Choroid plexus epithelial cell (primary cell): ENCODE data around the gene RAB10.

Experiments used
- DNase-seq: peaks from one replicate; pipeline ENCODE4 v3.0.0-alpha.2; 2010; ENCODE audit warnings: low read depth
- H3K4me3 ChIP-seq: 2 replicates; pipeline ENCODE4 v1.5.1; 2011; ENCODE audit warnings: low read depth, mild to moderate bottlenecking, control low read depth, low read length, moderate library complexity
- TF ChIP-seq, protein P1 (sequence below): conservative IDR thresholded peaks from 2 replicates; pipeline ENCODE4 v1.5.1; 2011; ENCODE audit warnings: low read depth, mild to moderate bottlenecking, control low read depth, inconsistent platforms, low read length, moderate library complexity

Gene RAB10

DNA sequence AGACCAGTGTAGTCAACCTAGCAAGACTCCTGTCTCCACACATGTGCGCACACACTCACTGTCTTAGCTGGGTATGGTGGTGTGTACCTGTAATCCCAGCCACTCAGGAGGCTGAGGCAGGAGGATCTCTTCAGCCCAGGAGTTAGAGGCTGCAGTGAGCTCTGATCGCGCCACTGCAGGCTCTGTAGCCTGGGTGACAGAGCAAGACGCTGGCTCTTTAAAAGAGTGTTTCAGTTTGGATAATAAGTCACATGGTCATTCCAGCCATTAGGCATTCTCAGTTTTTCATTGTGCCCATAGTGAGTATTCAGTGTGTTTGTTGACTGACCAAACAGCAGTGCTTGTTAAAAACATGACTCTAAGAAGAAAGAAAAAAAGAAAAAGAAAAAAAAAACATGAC, 31.0 kb downstream of the RAB10 start:
- no peak for DNase-seq
- TF ChIP-seq, protein P1, sequence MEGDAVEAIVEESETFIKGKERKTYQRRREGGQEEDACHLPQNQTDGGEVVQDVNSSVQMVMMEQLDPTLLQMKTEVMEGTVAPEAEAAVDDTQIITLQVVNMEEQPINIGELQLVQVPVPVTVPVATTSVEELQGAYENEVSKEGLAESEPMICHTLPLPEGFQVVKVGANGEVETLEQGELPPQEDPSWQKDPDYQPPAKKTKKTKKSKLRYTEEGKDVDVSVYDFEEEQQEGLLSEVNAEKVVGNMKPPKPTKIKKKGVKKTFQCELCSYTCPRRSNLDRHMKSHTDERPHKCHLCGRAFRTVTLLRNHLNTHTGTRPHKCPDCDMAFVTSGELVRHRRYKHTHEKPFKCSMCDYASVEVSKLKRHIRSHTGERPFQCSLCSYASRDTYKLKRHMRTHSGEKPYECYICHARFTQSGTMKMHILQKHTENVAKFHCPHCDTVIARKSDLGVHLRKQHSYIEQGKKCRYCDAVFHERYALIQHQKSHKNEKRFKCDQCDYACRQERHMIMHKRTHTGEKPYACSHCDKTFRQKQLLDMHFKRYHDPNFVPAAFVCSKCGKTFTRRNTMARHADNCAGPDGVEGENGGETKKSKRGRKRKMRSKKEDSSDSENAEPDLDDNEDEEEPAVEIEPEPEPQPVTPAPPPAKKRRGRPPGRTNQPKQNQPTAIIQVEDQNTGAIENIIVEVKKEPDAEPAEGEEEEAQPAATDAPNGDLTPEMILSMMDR: no peak
- no peak overlapping the region for H3K4me3 ChIP-seq

DNA sequence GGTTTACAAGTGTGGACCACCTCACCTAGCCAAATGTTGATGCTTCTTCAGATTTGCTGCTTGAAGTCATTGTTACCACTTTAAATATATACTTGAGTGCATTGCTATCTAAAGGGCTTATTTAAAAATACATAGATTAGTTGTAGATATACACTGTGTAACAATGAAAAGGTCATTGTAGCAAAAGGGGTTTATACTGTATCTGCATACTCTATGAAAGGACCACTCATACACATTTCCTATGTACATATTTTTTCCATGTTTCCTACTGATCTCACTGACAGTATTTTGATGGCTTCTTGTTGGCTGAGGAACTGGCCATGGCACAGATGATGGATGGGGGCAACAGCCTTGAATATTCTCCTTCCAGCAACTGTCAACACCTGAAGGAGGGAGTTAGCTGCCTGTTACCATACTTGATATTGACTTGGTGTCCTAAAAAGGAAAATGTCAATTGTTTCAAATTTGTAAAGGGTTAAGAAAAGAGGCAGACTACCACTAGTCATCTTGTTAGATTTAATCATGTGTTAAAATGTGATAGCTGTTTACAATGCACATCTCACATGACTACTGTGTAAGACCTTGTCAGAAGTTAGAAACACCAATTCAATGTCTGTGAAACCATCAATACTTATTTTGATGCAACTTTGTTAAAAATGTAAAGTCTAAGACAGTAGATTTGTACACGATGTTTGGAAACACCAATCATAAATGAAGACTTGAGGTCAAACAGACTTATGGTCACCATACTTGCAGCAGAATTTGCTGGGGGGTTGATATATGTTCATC, 33.5 kb downstream of the RAB10 start:
- no peak for DNase-seq
- TF ChIP-seq, protein P1: no peak

DNA sequence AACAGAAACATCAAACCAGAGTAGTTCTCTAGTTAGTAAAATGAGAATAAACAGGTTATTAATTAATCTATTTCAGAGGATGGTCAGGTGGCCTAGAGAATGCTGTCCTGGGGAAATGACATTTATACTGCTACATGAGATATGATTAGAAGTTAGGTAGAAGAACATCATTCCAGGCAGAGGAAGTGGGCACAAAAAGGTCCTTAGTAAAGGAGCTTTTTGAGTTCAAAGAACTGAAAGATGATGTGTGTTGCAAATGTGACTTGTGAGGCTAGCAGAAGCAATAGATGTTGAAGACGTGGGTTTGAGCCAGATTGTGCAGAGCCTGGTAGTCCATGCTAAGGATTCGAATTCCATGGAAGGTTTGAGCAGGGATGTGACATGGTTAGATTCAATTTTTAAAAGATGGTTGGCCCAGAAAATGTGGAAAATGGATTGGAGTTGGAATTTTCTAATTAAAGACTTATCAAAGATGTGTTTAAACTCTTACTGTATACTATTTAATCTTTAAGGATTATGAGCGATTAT, 34.2 kb downstream of the RAB10 start:
- no peak overlapping the region for H3K4me3 ChIP-seq
- no peak for DNase-seq
- TF ChIP-seq, protein P1: no peak

More for the DNA sequence above, 33.5 kb downstream of the RAB10 start:
- H3K4me3 ChIP-seq: no peak overlapping the region

- DNase-seq: peak; percentile 84
- TF ChIP-seq, protein P1: no peak
- no peak overlapping the region for H3K4me3 ChIP-seq
Observed at GRCh38 chr2:26068602-26069298, 34.9 kb downstream of the RAB10 start.

- TF ChIP-seq, protein P1: no peak
- no peak overlapping the region for H3K4me3 ChIP-seq
- DNase-seq: peak; percentile 20
Observed at GRCh38 chr2:26070730-26071129, 36.8 kb downstream of the RAB10 start.

DNA sequence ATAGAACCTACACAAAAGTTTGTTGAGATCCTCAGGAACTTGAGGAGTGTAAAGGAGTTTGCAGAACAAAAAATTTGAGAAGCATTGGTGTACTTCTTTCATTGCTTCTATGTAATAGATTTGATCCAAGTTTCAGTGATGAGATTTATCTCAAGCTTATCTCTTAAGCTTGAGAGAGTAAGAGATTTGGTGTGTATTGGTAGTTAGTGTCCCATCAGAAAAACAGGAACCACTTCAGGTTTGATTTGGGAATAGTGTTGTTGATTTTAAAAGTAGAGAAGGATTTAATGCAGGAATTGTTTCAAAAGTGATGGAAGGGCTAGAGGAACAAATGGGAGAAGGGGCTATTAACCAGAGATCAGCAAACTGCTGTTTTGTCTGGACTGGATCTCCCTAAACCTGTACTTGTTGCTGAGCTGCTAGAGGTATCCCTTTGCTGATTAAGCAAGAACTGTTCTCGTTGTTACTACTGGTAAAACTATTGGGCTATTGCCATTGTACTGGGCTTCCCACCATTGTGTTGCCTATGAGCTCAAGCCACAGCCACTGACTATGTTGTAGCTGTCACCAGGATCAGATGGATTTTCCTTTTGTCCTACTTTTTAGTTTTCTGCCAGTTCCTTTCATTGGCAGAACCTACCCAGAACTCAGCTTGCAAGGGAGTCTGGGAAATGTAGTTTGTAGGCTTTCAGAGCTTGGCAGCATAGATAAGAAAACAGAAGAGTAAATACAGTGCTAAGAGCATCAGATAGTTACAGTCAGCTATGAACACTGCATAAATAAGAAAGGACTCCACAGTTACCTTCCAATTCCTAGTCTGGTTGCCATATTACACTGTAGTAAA, 39.3 kb downstream of the RAB10 start:
- TF ChIP-seq, protein P1: no peak
- H3K4me3 ChIP-seq: no peak overlapping the region
- peak; percentile 21 for DNase-seq
